HUES6 (cell line): ENCODE results near the gene ADGRG6.
"Not testable (repeated sequence)": the region's sequence is repeated elsewhere in the genome, so short reads cannot be mapped to it uniquely, and the experiment has no call there.

Experiments used
- H3K27ac ChIP-seq: 2 replicates; pipeline ENCODE4 v1.7.0; 2013; ENCODE audit warnings: low read depth, mild to moderate bottlenecking, low read length, inconsistent platforms
- H3K27me3 ChIP-seq: 2 replicates; pipeline ENCODE4 v1.6.1; 2013; ENCODE audit warnings: low read length; ENCODE audit not compliant: control insufficient read depth, insufficient read depth
- H3K36me3 ChIP-seq: 2 replicates; pipeline ENCODE4 v1.6.1; 2013; ENCODE audit warnings: low read length; ENCODE audit not compliant: control insufficient read depth, insufficient read depth
- H3K4me1 ChIP-seq: 2 replicates; pipeline ENCODE4 v1.6.1; 2013; ENCODE audit warnings: low read length; ENCODE audit not compliant: control insufficient read depth, insufficient read depth
- H3K4me3 ChIP-seq: 2 replicates; pipeline ENCODE4 v1.5.1; 2013; ENCODE audit warnings: low read depth, low read length
- H3K9ac ChIP-seq: one replicate; pipeline ENCODE4 v1.6.1; 2013; ENCODE audit warnings: mild to moderate bottlenecking, low read length
- H3K9me3 ChIP-seq: 2 replicates; pipeline ENCODE4 v1.6.1; 2013; ENCODE audit warnings: low read depth, low read length; ENCODE audit not compliant: control insufficient read depth, insufficient read depth

ADGRG6 gene

DNA sequence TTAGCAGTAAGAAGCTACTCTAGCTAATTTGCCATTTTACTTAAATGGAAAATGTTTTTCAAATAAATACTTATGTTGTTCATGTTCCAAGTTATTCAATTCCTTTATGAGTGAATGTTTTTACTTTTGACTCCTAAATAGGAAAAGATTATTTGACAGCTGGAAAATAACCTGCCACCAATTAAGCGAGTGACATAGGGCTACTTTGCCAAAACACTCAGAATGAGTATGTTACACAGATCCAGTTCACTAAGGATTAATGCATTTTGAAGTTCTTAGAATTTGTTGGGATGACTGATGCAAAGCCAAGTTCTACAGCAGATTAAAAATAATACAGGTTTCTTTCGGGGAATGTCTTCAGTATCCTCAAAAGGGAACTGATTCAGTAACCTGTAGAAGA is 144.4 kb downstream of the ADGRG6 start:
- H3K27me3 ChIP-seq: no peaks in the 10 kb centered on the region
- H3K9me3 ChIP-seq: peaks cover 3% of the 10 kb centered on the region; the same call in 1 of the 2 replicates
- no peak overlapping the region for H3K9ac ChIP-seq
- no peak overlapping the region for H3K4me3 ChIP-seq
- no peak overlapping the region for H3K27ac ChIP-seq
- H3K4me1 ChIP-seq: peaks cover 15% of the 10 kb centered on the region
- H3K36me3 ChIP-seq: no peaks in the 10 kb centered on the region

DNA sequence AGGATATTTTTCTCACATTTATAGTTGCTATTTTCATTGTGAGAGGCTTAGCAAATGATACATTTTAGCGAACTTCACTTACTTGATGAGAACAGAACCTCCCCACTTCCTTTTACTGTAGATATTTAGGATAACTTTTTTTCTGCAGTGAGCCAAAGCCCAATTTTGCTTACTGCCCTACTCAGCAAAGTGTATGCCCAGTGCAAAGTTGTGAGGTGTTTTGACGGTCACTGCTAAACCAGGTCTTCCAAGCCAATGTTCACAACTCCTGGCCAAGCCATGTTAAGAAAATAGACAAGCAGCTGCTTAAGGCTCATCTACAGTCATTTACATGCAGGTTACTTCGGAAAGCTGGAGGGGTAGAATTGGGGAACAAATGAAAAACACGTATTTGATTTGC is 144.8 kb downstream of the ADGRG6 start:
- Histone ChIP-seq H3K36me3 (no peaks in the 10 kb centered on the region), H3K4me1 (peaks cover 11% of the 10 kb centered on the region), H3K9ac (no peak overlapping the region), H3K27ac (no peak overlapping the region), H3K9me3 (peaks cover 3% of the 10 kb centered on the region; the same call in 1 of the 2 replicates), H3K27me3 (no peaks in the 10 kb centered on the region), H3K4me3 (no peak overlapping the region)

DNA sequence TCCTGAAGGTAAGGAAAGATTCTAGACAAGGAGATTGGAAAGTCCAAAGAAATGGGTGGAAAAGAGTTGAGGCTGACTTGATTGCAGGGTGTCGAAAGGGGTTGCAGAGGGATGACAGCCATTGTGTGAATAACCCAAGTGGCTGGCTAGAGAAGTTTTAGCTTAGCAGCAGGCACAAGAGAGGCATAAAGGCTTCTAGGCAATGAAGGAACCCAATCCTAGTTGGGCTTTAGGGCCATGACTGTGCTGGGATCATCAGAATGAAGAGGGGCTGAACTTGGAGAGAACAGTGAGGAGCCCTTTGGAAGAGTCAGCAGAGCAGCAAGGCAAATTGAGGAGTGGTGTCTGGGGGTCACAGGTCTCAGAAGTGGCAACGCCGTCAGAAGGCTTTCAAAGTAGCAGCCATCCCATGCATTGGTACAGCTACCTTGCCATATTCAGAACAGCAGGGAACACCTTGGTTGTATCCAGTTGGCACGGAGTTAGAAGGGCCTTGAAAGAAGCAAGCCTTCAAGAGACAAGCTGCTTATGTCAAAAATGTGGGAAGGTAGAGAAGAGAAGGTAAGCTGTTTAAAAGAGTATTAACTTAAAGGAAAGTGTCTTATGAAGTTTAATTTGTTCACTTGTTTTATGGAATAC is 146.4 kb downstream of the ADGRG6 start:
- Histone ChIP-seq H3K36me3 (no peaks in the 10 kb centered on the region), H3K4me3 (no peak overlapping the region), H3K27ac (no peak overlapping the region), H3K9ac (no peak overlapping the region), H3K9me3 (peaks cover 3% of the 10 kb centered on the region; the same call in 1 of the 2 replicates), H3K4me1 (peaks cover 11% of the 10 kb centered on the region), H3K27me3 (no peaks in the 10 kb centered on the region)

DNA sequence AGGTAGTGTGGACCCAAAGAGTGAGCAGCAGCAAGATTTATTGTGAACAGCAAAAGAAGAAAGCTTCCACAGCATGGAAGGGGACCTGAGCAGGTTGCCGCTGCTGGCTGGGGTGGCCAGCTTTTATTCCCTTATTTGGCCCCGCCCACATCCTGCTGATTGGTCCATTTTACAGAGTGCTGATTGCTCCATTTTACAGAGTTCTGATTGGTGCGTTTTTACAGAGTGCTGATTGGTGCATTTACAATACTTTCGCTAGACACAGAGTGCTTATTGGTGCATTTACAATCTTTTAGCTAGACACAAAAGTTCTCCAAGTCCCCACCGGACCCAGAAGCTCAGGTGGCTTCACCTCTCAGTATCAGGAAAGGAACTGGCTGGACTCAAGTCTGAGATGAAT is 149.0 kb downstream of the ADGRG6 start:
- H3K27me3 ChIP-seq, H3K36me3 ChIP-seq, H3K9ac ChIP-seq, H3K4me1 ChIP-seq, H3K9me3 ChIP-seq, H3K4me3 ChIP-seq, H3K27ac ChIP-seq: not testable (repeated sequence)

DNA sequence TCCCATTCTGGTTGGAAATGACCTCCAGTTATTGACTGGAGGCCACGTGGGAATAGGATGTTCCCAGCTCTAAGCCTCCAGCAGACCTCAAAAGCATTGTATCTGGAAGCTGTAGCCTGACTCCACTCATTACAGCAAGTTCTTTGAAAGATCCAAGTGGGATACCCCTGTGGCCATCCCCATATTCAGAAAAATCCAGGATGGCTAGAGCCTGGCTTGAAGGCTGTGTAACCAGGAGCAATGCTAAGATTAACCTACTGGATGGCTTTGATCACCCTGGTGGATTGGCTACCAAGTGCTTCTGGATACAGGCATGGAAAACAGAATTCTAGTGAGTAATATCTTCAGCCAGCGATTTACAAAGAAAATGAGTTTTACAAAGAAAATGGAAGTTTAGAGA is 151.2 kb downstream of the ADGRG6 start:
- Histone ChIP-seq H3K27me3 (no peaks in the 10 kb centered on the region), H3K36me3 (no peaks in the 10 kb centered on the region), H3K27ac (no peak overlapping the region), H3K9ac (no peak overlapping the region), H3K9me3 (peaks cover 3% of the 10 kb centered on the region; the same call in 1 of the 2 replicates), H3K4me1 (no peaks in the 10 kb centered on the region), H3K4me3 (no peak overlapping the region)

DNA sequence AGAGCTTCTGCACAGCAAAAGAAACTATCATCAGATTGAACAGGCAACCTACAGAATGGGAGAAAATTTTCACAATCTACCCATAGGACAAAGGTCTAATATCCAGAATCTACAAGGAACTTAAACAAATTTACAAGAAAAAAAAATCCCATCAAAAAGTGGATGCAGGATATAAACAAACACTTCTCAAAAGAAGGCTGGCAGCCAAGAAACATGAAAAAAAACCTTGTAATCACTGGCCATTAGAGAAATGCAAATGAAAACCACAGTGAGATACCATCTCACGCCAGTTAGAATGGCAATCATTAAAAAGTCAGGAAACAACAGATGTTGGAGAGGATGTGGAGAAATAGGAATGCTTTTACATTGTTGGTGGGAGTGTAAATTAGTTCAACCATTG is 152.4 kb downstream of the ADGRG6 start:
- not testable (repeated sequence) for H3K4me1 ChIP-seq, H3K4me3 ChIP-seq, H3K9ac ChIP-seq, H3K27ac ChIP-seq, H3K9me3 ChIP-seq, H3K27me3 ChIP-seq, H3K36me3 ChIP-seq

DNA sequence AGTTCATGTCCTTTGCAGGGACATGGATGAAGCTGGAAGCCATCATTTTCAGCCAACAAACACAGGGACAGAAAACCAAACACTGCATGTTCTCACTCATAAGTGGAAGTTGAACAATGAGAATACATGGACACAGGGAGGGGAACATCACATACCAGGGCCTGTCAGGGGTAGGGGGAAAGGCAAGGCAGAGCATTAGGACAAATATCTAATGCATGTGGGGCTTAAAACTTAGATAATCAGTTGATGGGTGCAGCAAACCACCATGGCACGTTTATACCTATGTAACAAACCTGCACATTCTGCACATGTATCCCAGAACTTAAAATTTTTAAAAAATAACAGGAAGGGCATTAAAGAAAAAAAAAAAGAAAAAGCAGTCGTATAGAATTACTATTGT is 153.0 kb downstream of the ADGRG6 start:
- not testable (repeated sequence) for H3K9ac ChIP-seq, H3K9me3 ChIP-seq, H3K4me1 ChIP-seq, H3K27ac ChIP-seq, H3K36me3 ChIP-seq, H3K4me3 ChIP-seq, H3K27me3 ChIP-seq

DNA sequence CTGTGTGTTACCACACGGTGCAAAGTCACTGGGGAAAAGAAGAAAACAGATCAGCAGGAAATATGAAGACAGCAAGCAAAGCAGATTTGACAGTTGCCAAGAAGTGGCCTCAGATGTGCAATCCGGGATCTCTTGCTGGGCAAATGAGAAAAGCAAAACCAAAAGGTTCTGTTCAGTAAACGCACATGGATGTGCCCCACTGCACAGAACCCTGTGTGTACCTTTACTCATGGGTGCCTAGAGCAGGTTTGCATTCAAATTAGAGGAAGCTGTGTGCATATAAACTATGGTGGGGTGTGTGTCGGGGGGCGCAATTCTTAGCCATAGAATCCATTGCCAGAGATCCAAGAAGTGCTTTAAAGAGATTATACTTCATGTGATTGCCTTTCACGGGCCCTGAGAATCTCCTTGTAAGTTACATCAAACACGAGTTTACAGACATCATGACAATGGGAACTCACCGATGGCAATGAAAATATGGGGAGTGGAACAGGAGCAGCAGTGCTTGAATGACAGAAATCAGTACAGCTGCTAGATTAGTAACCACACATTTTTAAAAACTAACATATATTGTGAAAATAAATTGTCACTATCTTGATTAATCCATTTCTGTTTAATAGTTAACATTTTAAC is 154.3 kb downstream of the ADGRG6 start:
- Histone ChIP-seq H3K4me1 (no peaks in the 10 kb centered on the region), H3K27ac (no peak overlapping the region), H3K4me3 (no peak overlapping the region), H3K9ac (no peak overlapping the region), H3K9me3 (peaks cover under 1% of the 10 kb centered on the region; the same call in 1 of the 2 replicates), H3K36me3 (no peaks in the 10 kb centered on the region), H3K27me3 (no peaks in the 10 kb centered on the region)

DNA sequence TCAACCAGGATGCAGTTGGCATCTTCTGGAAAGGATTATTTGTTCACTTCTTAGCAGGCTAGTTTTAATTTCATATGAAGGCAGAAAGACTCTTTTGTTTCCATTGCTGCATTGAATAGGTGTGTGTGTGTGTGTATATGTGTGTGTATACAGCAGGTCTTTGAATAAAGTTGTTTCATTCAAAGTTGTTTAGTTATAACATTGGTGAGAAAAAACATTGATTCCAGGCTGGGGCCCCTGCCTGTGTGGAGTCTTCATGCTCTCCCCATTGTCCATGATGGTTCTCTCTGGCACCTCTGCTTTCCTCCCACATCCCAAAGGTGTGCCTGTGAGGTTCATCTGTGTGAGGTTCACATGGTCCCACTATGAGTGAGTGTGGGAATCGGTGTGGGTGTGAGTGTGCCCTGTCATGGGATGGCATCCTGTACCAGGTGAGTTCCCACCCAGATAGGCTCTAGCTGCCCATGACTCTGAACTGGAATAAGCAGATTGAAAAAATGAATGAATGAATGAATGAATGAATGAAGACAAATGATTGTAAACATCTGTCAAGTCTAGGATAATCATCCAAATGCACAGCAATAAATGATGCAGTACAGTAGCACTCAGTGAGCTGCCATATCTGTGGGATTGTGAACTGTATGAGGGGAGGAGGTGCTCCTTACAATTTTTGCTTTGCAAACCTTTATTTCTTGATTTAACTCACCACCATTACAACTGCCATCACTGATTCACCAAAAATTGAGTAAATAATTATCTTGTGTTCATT is 156.0 kb downstream of the ADGRG6 start:
- Histone ChIP-seq H3K27me3 (no peaks in the 10 kb centered on the region), H3K4me3 (no peak overlapping the region), H3K4me1 (no peaks in the 10 kb centered on the region), H3K9ac (no peak overlapping the region), H3K27ac (no peak overlapping the region), H3K9me3 (peaks cover 15% of the 10 kb centered on the region), H3K36me3 (no peaks in the 10 kb centered on the region)

DNA sequence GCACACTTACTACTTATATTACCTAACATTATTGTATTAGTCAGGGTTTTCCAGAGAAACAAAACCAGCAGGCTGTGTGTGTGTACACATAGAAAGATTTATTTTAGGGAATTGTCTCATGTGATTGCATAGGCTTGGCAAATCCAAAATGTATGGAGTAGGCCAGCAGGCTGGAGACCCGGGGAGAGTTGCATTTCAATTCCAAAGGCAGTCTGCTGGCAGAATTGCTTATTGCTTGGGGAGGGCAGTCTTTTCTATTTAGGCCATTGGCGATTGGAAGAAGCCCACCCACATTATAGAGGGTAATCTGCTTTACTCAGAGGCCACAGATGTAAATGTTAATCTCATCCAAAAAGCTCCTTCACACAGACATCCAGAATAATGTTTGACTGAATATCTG is 157.0 kb downstream of the ADGRG6 start:
- Histone ChIP-seq H3K36me3 (no peaks in the 10 kb centered on the region), H3K9ac (no peak overlapping the region), H3K27ac (no peak overlapping the region), H3K9me3 (peaks cover 16% of the 10 kb centered on the region), H3K4me1 (no peaks in the 10 kb centered on the region), H3K27me3 (no peaks in the 10 kb centered on the region), H3K4me3 (no peak overlapping the region)

DNA sequence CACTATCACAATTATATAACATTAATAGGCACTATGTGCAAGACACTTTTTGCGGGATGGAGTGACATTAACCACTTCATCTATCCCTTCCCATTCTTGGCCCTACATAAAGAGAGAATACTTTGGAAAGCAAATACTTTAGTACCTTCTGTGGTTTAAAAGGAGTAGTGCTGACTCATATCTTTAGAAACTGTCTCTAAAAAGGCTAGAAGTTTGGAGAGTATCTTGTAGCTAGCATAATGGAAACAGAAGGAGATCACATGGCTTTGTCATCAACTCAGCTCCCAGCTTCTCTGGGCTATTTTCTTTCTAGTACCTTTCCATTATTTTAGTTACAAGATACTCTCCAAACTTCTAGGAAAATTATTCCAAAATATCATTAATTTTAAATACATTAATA is 157.5 kb downstream of the ADGRG6 start:
- Histone ChIP-seq H3K27ac (no peak overlapping the region), H3K9ac (no peak overlapping the region), H3K36me3 (no peaks in the 10 kb centered on the region), H3K9me3 (peaks cover 16% of the 10 kb centered on the region), H3K27me3 (no peaks in the 10 kb centered on the region), H3K4me3 (no peak overlapping the region), H3K4me1 (no peaks in the 10 kb centered on the region)
